WTC11 (cell line): ENCODE results near the gene FGF11. TPM values are rescaled to one million over a fixed set of nuclear protein-coding genes. Genes with fewer than 3 reads are reported as not detected.
A peak's percentile ranks its signal among the peaks of the same experiment; 100 is the strongest.

Experiments
- ATAC-seq: fragments of 200-7000 bp; cut with Tn5 transposase; 2 replicates; pipeline ENCODE4 v1.10.0; 2021; ENCODE audit warnings: mild to moderate bottlenecking, moderate library complexity
- CTCF ChIA-PET: fragments of 300-600 bp; sonication (Branson Sonifier 250); formaldehyde crosslinking; loops from one replicate; lab custom pipeline; 2021; ENCODE audit warnings: antibody characterized with exemption; lab: Charles Lee
- POLR2A ChIA-PET: fragments of 350-600 bp; sonication (Branson Sonifier 250); formaldehyde crosslinking; loops from one replicate; lab custom pipeline; 2021; ENCODE audit warnings: antibody characterized with exemption; lab: Charles Lee
- DNase-seq: peaks from one replicate; pipeline ENCODE4 v3.0.0; 2021; ENCODE audit warnings: low spot score
- H3K27ac Mint-ChIP-seq: 2 replicates; pipeline ENCODE4 v1.8.0; 2021; ENCODE audit warnings: mixed read lengths
- H3K27me3 Mint-ChIP-seq: 2 replicates; pipeline ENCODE4 v1.8.0; 2021; ENCODE audit warnings: low read depth, mild to moderate bottlenecking, moderate library complexity, mixed read lengths
- H3K36me3 Mint-ChIP-seq: 2 replicates; pipeline ENCODE4 v1.8.0; 2021; ENCODE audit warnings: mixed read lengths
- H3K4me1 Mint-ChIP-seq: 2 replicates; pipeline ENCODE4 v1.8.0; 2022; ENCODE audit warnings: mixed read lengths
- H3K4me3 Mint-ChIP-seq: 2 replicates; pipeline ENCODE4 v1.8.0; 2021; ENCODE audit warnings: mild to moderate bottlenecking, moderate library complexity, mixed read lengths
- H3K9me3 Mint-ChIP-seq: 2 replicates; pipeline ENCODE4 v1.8.0; 2021; ENCODE audit warnings: mixed read lengths
- GABPB1 ChIP-seq: sonication (generic); formaldehyde crosslinking; IDR thresholded peaks from 2 replicates; pipeline ENCODE4 v1.8.1; 2023; ENCODE audit warnings: mild to moderate bottlenecking, missing genetic modification reagents
- JUN ChIP-seq: sonication (generic); formaldehyde crosslinking; IDR thresholded peaks from 2 replicates; pipeline ENCODE4 v1.8.0; 2023; ENCODE audit warnings: mild to moderate bottlenecking, missing genetic modification reagents
- NFATC4 ChIP-seq: fragments of 250-450 bp; sonication (Bioruptor Pico); IDR thresholded peaks from 2 replicates; pipeline ENCODE4 v1.9.0; 2021; ENCODE audit warnings: mild to moderate bottlenecking
- NFE2L1 ChIP-seq: sonication (generic); formaldehyde crosslinking; IDR thresholded peaks from 2 replicates; pipeline ENCODE4 v1.8.1; 2023; ENCODE audit warnings: missing genetic modification reagents
- NR1H2 ChIP-seq: sonication (generic); formaldehyde crosslinking; IDR thresholded peaks from 2 replicates; pipeline ENCODE4 v1.9.0; 2021; ENCODE audit warnings: mild to moderate bottlenecking, moderate library complexity, missing genetic modification reagents
- SP1 ChIP-seq: sonication (generic); formaldehyde crosslinking; conservative IDR thresholded peaks from 2 replicates; pipeline ENCODE4 v1.8.1; 2022; ENCODE audit warnings: missing genetic modification reagents
- ZNF121 ChIP-seq: sonication (generic); formaldehyde crosslinking; IDR thresholded peaks from 2 replicates; pipeline ENCODE4 v1.8.0; 2023; ENCODE audit warnings: missing genetic modification reagents
- ZNF219 ChIP-seq: sonication (generic); formaldehyde crosslinking; IDR thresholded peaks from 2 replicates; pipeline ENCODE4 v1.8.0; 2023; ENCODE audit warnings: missing genetic modification reagents, mild to moderate bottlenecking, borderline replicate concordance
- ZNF317 ChIP-seq: sonication (generic); formaldehyde crosslinking; IDR thresholded peaks from 2 replicates; pipeline ENCODE4 v1.8.1; 2023; ENCODE audit warnings: low read depth, mild to moderate bottlenecking, moderate library complexity, missing genetic modification reagents, borderline replicate concordance
- ZNF671 ChIP-seq: fragments of 250-450 bp; sonication (Bioruptor Pico); IDR thresholded peaks from 2 replicates; pipeline ENCODE4 v1.8.0; 2021; ENCODE audit warnings: mild to moderate bottlenecking
- total RNA-seq: library from RNA; stranded (reverse); gene quantifications from 3 replicates; pipeline ENCODE4 v1.2.3, GENCODE V29; 2021
- TF ChIP-seq, protein P1 (sequence below): sonication (generic); formaldehyde crosslinking; IDR thresholded peaks from 2 replicates; pipeline ENCODE4 v1.8.1; 2023; ENCODE audit warnings: mild to moderate bottlenecking, moderate library complexity, missing genetic modification reagents
- TF ChIP-seq, protein P2 (sequence below): fragments of 250-450 bp; sonication (Bioruptor Pico); IDR thresholded peaks from 2 replicates; pipeline ENCODE4 v1.9.0; 2021; ENCODE audit warnings: mild to moderate bottlenecking
- TF ChIP-seq, protein P3 (sequence below): fragments of 200-600 bp; IDR thresholded peaks from 2 replicates; pipeline ENCODE4 v1.8.0; 2022; ENCODE audit warnings: antibody characterized with exemption
- TF ChIP-seq, protein P4 (sequence below): fragments of 250-450 bp; sonication (Bioruptor Pico); IDR thresholded peaks from 2 replicates; pipeline ENCODE4 v2.1.2; 2022; ENCODE audit warnings: mild to moderate bottlenecking, moderate library complexity
- TF ChIP-seq, protein P5 (sequence below): fragments of 250-450 bp; sonication (Bioruptor Pico); conservative IDR thresholded peaks from 2 replicates; pipeline ENCODE4 v1.9.0; 2021; ENCODE audit warnings: mild to moderate bottlenecking
- TF ChIP-seq, protein P6 (sequence below): sonication (generic); formaldehyde crosslinking; IDR thresholded peaks from 2 replicates; pipeline ENCODE4 v1.8.1; 2023; ENCODE audit warnings: mild to moderate bottlenecking, missing genetic modification reagents, moderate library complexity
- TF ChIP-seq, protein P7 (sequence below): sonication (generic); formaldehyde crosslinking; conservative IDR thresholded peaks from 2 replicates; pipeline ENCODE4 v1.8.1; 2023; ENCODE audit warnings: mild to moderate bottlenecking, low read depth, missing genetic modification reagents, moderate library complexity
- TF ChIP-seq, protein P8 (sequence below): sonication (generic); formaldehyde crosslinking; IDR thresholded peaks from 2 replicates; pipeline ENCODE4 v1.8.1; 2022; ENCODE audit warnings: missing genetic modification reagents, borderline replicate concordance

The FGF11 gene
- total RNA-seq, 1 experiment from 2014 or later, result 19.8 TPM

DNA sequence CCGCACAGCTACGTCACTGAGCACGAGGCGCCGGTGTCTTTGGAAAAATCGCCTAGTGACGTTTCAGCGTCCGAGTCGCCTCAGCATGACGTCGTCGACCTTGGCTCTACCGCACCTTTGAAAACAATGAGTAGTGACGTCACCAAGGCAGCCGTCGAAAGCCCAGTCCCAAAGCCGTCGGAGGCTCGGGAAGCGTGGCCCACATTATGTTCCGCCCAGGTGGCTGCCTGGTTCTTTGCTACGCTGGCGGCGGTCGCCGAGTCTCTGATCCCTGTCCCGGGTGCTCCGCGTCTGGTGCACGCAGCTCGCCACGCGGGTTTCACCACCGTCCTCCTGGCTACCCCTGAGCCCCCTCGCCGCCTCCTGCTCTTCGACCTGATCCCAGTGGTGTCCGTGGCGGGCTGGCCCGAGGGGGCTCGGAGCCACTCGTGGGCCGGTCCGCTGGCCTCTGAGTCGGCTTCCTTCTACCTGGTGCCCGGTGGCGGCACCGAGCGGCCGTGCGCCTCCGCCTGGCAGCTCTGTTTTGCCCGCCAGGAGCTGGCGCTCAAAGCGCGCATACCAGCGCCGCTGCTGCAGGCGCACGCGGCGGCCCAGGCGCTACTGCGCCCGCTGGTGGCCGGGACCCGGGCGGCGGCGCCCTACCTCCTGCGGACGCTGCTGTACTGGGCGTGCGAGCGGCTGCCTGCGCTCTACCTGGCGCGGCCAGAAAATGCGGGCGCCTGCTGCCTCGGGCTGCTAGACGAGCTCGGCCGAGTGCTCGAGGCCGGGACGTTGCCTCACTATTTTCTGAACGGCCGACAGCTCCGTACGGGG is 2.5 kb upstream of the FGF11 start (continued):
- 0 out of 2 replicates have a peak, but pooled peaks have one; percentile 50 for TF ChIP-seq ZNF317 (CRISPR knock-in tag)
- TF ChIP-seq, protein P1, sequence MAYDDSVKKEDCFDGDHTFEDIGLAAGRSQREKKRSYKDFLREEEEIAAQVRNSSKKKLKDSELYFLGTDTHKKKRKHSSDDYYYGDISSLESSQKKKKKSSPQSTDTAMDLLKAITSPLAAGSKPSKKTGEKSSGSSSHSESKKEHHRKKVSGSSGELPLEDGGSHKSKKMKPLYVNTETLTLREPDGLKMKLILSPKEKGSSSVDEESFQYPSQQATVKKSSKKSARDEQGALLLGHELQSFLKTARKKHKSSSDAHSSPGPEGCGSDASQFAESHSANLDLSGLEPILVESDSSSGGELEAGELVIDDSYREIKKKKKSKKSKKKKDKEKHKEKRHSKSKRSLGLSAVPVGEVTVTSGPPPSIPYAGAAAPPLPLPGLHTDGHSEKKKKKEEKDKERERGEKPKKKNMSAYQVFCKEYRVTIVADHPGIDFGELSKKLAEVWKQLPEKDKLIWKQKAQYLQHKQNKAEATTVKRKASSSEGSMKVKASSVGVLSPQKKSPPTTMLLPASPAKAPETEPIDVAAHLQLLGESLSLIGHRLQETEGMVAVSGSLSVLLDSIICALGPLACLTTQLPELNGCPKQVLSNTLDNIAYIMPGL (CRISPR knock-in tag), result peak; percentile 100
- TF ChIP-seq, all 79 proteins: peak for 28

DNA sequence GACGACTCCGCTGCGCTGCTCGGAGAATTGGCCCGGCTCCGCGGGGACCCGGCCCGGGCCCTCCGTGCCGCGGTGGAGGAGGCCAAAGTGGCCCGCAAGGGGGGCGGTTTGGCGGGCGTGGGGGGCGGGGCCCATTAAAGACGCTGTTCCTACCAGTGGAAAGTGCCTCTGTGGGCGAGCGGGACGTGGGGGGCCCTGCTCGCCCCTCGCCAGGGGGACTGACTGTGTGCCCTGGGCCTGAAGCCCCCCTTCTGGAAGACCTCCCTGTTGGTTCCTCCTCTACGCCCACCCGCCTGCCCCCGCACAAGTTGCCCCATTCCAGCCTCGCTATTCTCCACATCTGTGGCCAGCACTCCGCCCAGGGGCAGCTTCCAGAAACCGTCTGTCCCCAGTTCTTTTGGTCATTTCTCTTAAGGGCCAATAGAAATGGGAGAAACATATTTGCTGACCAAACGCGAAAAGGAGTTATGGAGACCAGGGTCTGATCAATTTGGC is 1.9 kb upstream of the FGF11 start:
- Mint-ChIP-seq H3K4me3 (peak overlapping the region; percentile 90), H3K27me3 (peaks cover 17% of the 10 kb centered on the region), H3K9me3 (no peaks in the 10 kb centered on the region), H3K27ac (peak overlapping the region; percentile 95), H3K36me3 (no peaks in the 10 kb centered on the region), H3K4me1 (peaks cover 29% of the 10 kb centered on the region)
- no peak for ATAC-seq
- no peak for TF ChIP-seq GABPB1 (CRISPR knock-in tag)
- no peak for TF ChIP-seq NR1H2 (CRISPR knock-in tag)
- TF ChIP-seq JUN (CRISPR knock-in tag), result no peak
- TF ChIP-seq ZNF671 (CRISPR knock-in tag), result no peak
- TF ChIP-seq, protein P2, sequence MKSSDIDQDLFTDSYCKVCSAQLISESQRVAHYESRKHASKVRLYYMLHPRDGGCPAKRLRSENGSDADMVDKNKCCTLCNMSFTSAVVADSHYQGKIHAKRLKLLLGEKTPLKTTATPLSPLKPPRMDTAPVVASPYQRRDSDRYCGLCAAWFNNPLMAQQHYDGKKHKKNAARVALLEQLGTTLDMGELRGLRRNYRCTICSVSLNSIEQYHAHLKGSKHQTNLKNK (CRISPR knock-in tag), result no peak
- no peak for TF ChIP-seq NFATC4
- TF ChIP-seq, protein P3, sequence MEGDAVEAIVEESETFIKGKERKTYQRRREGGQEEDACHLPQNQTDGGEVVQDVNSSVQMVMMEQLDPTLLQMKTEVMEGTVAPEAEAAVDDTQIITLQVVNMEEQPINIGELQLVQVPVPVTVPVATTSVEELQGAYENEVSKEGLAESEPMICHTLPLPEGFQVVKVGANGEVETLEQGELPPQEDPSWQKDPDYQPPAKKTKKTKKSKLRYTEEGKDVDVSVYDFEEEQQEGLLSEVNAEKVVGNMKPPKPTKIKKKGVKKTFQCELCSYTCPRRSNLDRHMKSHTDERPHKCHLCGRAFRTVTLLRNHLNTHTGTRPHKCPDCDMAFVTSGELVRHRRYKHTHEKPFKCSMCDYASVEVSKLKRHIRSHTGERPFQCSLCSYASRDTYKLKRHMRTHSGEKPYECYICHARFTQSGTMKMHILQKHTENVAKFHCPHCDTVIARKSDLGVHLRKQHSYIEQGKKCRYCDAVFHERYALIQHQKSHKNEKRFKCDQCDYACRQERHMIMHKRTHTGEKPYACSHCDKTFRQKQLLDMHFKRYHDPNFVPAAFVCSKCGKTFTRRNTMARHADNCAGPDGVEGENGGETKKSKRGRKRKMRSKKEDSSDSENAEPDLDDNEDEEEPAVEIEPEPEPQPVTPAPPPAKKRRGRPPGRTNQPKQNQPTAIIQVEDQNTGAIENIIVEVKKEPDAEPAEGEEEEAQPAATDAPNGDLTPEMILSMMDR, result no peak
- TF ChIP-seq SP1 (CRISPR knock-in tag), result no peak
- TF ChIP-seq, protein P4, sequence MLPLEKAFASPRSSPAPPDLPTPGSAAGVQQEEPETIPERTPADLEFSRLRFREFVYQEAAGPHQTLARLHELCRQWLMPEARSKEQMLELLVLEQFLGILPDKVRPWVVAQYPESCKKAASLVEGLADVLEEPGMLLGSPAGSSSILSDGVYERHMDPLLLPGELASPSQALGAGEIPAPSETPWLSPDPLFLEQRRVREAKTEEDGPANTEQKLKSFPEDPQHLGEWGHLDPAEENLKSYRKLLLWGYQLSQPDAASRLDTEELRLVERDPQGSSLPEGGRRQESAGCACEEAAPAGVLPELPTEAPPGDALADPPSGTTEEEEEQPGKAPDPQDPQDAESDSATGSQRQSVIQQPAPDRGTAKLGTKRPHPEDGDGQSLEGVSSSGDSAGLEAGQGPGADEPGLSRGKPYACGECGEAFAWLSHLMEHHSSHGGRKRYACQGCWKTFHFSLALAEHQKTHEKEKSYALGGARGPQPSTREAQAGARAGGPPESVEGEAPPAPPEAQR (CRISPR knock-in tag), result no peak
- TF ChIP-seq, protein P5, sequence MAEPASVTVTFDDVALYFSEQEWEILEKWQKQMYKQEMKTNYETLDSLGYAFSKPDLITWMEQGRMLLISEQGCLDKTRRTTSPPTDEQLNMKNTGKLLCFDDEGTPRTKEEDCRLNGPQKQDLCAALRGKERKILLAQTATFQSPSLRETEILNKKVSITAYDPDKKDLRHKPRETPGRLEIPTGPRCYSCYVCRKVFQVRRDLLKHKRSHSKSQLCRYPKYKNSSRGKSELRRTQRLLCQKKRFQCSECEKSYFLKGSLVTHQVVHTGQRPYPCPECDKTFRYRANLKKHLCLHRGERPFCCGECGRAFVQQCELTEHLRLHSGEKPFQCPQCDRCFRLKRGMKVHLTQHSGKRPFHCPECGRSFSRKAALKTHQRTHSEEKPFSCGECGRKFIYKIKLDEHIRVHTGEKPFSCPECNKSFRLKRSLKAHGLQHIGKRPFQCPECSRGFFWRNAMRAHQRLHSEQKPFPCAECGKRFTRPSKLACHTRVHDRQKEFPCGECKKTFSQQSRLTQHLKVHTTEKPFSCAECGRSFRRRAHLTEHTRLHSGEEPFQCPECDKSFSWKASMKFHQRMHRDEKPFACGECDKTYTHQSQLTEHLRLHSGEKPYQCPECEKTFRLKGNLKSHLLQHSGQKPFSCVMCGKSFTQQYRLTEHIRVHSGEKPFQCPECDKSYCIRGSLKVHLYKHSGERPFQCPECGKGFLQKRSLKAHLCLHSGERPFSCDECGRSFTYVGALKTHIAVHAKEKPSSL (CRISPR knock-in tag), result no peak
- TF ChIP-seq, protein P6, sequence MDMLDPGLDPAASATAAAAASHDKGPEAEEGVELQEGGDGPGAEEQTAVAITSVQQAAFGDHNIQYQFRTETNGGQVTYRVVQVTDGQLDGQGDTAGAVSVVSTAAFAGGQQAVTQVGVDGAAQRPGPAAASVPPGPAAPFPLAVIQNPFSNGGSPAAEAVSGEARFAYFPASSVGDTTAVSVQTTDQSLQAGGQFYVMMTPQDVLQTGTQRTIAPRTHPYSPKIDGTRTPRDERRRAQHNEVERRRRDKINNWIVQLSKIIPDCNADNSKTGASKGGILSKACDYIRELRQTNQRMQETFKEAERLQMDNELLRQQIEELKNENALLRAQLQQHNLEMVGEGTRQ, result no peak
- TF ChIP-seq NFE2L1 (CRISPR knock-in tag), result no peak
- TF ChIP-seq ZNF219 (CRISPR knock-in tag), result no peak
- TF ChIP-seq ZNF121 (CRISPR knock-in tag), result no peak
- TF ChIP-seq, protein P7, sequence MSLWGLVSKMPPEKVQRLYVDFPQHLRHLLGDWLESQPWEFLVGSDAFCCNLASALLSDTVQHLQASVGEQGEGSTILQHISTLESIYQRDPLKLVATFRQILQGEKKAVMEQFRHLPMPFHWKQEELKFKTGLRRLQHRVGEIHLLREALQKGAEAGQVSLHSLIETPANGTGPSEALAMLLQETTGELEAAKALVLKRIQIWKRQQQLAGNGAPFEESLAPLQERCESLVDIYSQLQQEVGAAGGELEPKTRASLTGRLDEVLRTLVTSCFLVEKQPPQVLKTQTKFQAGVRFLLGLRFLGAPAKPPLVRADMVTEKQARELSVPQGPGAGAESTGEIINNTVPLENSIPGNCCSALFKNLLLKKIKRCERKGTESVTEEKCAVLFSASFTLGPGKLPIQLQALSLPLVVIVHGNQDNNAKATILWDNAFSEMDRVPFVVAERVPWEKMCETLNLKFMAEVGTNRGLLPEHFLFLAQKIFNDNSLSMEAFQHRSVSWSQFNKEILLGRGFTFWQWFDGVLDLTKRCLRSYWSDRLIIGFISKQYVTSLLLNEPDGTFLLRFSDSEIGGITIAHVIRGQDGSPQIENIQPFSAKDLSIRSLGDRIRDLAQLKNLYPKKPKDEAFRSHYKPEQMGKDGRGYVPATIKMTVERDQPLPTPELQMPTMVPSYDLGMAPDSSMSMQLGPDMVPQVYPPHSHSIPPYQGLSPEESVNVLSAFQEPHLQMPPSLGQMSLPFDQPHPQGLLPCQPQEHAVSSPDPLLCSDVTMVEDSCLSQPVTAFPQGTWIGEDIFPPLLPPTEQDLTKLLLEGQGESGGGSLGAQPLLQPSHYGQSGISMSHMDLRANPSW (CRISPR knock-in tag), result no peak
- TF ChIP-seq, protein P8, sequence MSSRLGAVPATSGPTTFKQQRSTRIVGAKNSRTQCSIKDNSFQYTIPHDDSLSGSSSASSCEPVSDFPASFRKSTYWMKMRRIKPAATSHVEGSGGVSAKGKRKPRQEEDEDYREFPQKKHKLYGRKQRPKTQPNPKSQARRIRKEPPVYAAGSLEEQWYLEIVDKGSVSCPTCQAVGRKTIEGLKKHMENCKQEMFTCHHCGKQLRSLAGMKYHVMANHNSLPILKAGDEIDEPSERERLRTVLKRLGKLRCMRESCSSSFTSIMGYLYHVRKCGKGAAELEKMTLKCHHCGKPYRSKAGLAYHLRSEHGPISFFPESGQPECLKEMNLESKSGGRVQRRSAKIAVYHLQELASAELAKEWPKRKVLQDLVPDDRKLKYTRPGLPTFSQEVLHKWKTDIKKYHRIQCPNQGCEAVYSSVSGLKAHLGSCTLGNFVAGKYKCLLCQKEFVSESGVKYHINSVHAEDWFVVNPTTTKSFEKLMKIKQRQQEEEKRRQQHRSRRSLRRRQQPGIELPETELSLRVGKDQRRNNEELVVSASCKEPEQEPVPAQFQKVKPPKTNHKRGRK (CRISPR knock-in tag), result no peak
- ChIA-PET POLR2A (interaction anchor here (0.8 to 4.2 kb wide), 10 partner anchors 8 to 136 kb away, joined by 3 to 38 read pairs (median 4); partner anchors contain the start of genes CHRNB1, NEURL4, POLR2A and SLC35G6), CTCF (interaction anchor here (0.8 to 4.7 kb wide), 33 partner anchors 8 to 250 kb away, joined by 3 to 69 read pairs (median 6); partner anchors contain the start of genes ACAP1, KCTD11, NEURL4 and NLGN2)
- no peak for DNase-seq
